Raji (cell line): Measurements from ENCODE around the gene SLC39A12.

ENCODE experiments used
- POLR2A ChIP-seq: IDR thresholded peaks from 2 replicates; pipeline ENCODE4 v1.6.1; 2011; ENCODE audit warnings: low read depth, low read length, control low read depth; ENCODE audit not compliant: insufficient read depth

The SLC39A12 gene

GRCh38 chr10:18079665-18080295, 128.1 kb downstream of the SLC39A12 start:
- TF ChIP-seq POLR2A, result no peak

DNA sequence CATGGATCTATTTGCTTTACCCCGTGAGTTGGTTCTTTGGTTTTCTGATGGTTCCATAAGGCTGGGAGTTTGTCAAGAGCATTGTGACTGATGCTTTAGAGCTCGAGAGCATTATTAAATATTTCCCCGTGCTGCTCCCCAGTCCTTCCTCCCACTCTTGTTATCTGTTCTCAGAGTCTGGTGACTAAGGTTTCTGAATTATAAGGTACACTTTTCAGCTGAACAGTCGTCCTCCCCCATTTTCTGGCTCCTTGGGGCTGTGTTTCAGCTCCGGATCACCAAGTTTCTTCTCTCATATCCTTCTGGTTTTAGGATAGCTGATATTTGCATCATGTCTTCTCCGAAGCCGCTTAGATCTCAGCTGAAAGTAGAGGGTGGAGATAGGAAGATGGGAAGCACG, 130.7 kb downstream of the SLC39A12 start:
- TF ChIP-seq POLR2A, result no peak

GRCh38 chr10:18085855-18086254, 134.1 kb downstream of the SLC39A12 start:
- no peak for TF ChIP-seq POLR2A

DNA sequence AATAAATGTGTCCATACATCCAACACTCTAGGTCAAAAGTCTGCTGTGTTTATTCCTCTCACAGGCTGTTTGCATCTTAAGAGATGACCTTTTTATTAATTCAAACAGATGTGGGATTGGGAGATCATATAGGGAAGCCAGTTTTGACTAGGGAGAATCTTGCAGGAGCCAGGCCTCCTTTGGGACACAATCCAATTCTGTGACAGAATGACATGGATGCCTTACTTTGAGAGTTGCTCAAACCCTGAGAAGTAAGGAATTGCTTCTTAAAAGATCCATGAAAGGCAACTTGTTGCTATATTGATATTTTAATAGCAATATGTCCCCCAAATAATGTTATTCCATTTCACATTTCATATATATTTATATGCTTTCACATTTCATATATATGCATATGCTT, 135.0 kb downstream of the SLC39A12 start:
- no peak for TF ChIP-seq POLR2A

GRCh38 chr10:18087355-18087754, 135.6 kb downstream of the SLC39A12 start:
- no peak for TF ChIP-seq POLR2A
